Stimulated activated CD4-positive, alpha-beta T cell treated with anti-CD3 and anti-CD28 coated beads, Interleukin-2, amount 100 ng/mL, for 4 hours (primary cell): ENCODE measurements around the gene FAM174C.
A peak's percentile ranks its signal among the peaks of the same experiment; 100 is the strongest.

Experiments used
- DNase-seq: peaks from one replicate; pipeline ENCODE4 v3.0.0-alpha.2; 2020; ENCODE audit warnings: low read depth

Gene FAM174C

GRCh38 chr19:1321539-1321938 is 46.2 kb downstream of the FAM174C start:
- no peak for DNase-seq

GRCh38 chr19:1322198-1322981 is 47.1 kb downstream of the FAM174C start:
- DNase-seq, result no peak

GRCh38 chr19:1324249-1324805 is 49.0 kb downstream of the FAM174C start:
- DNase-seq, result no peak

- DNase-seq, result peak; percentile 4
Observed at GRCh38 chr19:1324806-1325567, 49.7 kb downstream of the FAM174C start.

- no peak for DNase-seq
Observed at GRCh38 chr19:1325568-1326294, 50.4 kb downstream of the FAM174C start.

GRCh38 chr19:1327125-1327524 is 51.8 kb downstream of the FAM174C start:
- no peak for DNase-seq
